ENCODE data around the gene ZNF467.

- no peak for TF ChIP-seq CTCF (IDR thresholded peaks at IDR 0.05; ENCODE audit: extremely low read depth in 1 of 2, insufficient read depth in 1 of 2, low read depth in 1 of 2, low read length in 2 of 2)
- no peak for TF ChIP-seq POLR2A (IDR thresholded peaks at IDR 0.05; ENCODE audit: low read depth, low read length)
- no peak for TF ChIP-seq POLR2AphosphoS5 (IDR thresholded peaks at IDR 0.05; ENCODE audit: insufficient read depth, low read depth, low read length)
- no peak for TF ChIP-seq EZH2 (IDR thresholded peaks at IDR 0.05; ENCODE audit: borderline replicate concordance, low read depth, low read length, severe bottlenecking)
Measured at GRCh38 chr7:149801816-149802215, 28.4 kb upstream of the ZNF467 start.

All from endothelial cell of umbilical vein (primary cell).